ENCODE results near the gene FOXD1.

DNA sequence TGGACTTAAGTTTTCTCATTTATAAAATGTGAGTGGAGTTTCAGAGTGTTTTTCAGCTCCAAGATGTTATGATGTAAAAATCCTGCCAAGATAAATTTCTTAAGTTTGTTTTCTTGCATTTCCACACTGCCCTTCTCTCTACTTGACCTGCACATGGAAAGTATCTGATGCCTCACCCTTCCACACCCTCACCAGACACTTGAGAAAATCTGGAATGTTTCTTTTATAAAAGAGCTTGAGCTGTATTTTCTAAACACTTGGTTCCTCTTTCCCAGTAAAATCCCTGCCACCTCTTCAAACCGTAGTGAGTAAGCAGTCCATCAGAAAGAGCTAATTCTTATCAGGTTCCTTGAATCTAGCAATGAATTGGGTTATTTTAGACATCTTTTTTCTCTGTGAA, 42.9 kb downstream of the FOXD1 start:
- TF ChIP-seq, protein P1, sequence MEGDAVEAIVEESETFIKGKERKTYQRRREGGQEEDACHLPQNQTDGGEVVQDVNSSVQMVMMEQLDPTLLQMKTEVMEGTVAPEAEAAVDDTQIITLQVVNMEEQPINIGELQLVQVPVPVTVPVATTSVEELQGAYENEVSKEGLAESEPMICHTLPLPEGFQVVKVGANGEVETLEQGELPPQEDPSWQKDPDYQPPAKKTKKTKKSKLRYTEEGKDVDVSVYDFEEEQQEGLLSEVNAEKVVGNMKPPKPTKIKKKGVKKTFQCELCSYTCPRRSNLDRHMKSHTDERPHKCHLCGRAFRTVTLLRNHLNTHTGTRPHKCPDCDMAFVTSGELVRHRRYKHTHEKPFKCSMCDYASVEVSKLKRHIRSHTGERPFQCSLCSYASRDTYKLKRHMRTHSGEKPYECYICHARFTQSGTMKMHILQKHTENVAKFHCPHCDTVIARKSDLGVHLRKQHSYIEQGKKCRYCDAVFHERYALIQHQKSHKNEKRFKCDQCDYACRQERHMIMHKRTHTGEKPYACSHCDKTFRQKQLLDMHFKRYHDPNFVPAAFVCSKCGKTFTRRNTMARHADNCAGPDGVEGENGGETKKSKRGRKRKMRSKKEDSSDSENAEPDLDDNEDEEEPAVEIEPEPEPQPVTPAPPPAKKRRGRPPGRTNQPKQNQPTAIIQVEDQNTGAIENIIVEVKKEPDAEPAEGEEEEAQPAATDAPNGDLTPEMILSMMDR (IDR thresholded peaks at IDR 0.05) = no peak
- TF ChIP-seq TAF1 (IDR thresholded peaks at IDR 0.05; ENCODE audit: borderline replicate concordance, low read depth, low read length) = no peak
- TF ChIP-seq JUND (IDR thresholded peaks at IDR 0.05) = no peak
- TF ChIP-seq RAD21 (IDR thresholded peaks at IDR 0.05; ENCODE audit: low read length) = no peak
- TF ChIP-seq SIN3A (IDR thresholded peaks at IDR 0.05; ENCODE audit: borderline replicate concordance, low read depth, low read length) = no peak
- no peak for TF ChIP-seq FOXM1 (IDR thresholded peaks at IDR 0.05; ENCODE audit: low read depth)
- no peak for TF ChIP-seq TCF12 (IDR thresholded peaks at IDR 0.05)
- TF ChIP-seq, protein P2, sequence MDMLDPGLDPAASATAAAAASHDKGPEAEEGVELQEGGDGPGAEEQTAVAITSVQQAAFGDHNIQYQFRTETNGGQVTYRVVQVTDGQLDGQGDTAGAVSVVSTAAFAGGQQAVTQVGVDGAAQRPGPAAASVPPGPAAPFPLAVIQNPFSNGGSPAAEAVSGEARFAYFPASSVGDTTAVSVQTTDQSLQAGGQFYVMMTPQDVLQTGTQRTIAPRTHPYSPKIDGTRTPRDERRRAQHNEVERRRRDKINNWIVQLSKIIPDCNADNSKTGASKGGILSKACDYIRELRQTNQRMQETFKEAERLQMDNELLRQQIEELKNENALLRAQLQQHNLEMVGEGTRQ (IDR thresholded peaks at IDR 0.05; ENCODE audit: borderline replicate concordance, low read depth, low read length) = no peak
- TF ChIP-seq, protein P3, sequence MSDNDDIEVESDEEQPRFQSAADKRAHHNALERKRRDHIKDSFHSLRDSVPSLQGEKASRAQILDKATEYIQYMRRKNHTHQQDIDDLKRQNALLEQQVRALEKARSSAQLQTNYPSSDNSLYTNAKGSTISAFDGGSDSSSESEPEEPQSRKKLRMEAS (IDR thresholded peaks at IDR 0.05; ENCODE audit: low read depth) = no peak
- TF ChIP-seq, protein P4, sequence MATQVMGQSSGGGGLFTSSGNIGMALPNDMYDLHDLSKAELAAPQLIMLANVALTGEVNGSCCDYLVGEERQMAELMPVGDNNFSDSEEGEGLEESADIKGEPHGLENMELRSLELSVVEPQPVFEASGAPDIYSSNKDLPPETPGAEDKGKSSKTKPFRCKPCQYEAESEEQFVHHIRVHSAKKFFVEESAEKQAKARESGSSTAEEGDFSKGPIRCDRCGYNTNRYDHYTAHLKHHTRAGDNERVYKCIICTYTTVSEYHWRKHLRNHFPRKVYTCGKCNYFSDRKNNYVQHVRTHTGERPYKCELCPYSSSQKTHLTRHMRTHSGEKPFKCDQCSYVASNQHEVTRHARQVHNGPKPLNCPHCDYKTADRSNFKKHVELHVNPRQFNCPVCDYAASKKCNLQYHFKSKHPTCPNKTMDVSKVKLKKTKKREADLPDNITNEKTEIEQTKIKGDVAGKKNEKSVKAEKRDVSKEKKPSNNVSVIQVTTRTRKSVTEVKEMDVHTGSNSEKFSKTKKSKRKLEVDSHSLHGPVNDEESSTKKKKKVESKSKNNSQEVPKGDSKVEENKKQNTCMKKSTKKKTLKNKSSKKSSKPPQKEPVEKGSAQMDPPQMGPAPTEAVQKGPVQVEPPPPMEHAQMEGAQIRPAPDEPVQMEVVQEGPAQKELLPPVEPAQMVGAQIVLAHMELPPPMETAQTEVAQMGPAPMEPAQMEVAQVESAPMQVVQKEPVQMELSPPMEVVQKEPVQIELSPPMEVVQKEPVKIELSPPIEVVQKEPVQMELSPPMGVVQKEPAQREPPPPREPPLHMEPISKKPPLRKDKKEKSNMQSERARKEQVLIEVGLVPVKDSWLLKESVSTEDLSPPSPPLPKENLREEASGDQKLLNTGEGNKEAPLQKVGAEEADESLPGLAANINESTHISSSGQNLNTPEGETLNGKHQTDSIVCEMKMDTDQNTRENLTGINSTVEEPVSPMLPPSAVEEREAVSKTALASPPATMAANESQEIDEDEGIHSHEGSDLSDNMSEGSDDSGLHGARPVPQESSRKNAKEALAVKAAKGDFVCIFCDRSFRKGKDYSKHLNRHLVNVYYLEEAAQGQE (IDR thresholded peaks at IDR 0.05; ENCODE audit: low read depth, low read length) = no peak
- no peak for TF ChIP-seq MEF2A (IDR thresholded peaks at IDR 0.05; ENCODE audit: borderline replicate concordance, low read depth)
- TF ChIP-seq, protein P5, sequence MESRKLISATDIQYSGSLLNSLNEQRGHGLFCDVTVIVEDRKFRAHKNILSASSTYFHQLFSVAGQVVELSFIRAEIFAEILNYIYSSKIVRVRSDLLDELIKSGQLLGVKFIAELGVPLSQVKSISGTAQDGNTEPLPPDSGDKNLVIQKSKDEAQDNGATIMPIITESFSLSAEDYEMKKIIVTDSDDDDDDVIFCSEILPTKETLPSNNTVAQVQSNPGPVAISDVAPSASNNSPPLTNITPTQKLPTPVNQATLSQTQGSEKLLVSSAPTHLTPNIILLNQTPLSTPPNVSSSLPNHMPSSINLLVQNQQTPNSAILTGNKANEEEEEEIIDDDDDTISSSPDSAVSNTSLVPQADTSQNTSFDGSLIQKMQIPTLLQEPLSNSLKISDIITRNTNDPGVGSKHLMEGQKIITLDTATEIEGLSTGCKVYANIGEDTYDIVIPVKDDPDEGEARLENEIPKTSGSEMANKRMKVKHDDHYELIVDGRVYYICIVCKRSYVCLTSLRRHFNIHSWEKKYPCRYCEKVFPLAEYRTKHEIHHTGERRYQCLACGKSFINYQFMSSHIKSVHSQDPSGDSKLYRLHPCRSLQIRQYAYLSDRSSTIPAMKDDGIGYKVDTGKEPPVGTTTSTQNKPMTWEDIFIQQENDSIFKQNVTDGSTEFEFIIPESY (IDR thresholded peaks at IDR 0.05; ENCODE audit: borderline replicate concordance, low read depth) = no peak
- TF ChIP-seq RFX5 (IDR thresholded peaks at IDR 0.05; ENCODE audit: low read length) = no peak

All from SK-N-SH (cell line).